ENCODE measurements around the gene MSRB1.

MSRB1 gene

DNA sequence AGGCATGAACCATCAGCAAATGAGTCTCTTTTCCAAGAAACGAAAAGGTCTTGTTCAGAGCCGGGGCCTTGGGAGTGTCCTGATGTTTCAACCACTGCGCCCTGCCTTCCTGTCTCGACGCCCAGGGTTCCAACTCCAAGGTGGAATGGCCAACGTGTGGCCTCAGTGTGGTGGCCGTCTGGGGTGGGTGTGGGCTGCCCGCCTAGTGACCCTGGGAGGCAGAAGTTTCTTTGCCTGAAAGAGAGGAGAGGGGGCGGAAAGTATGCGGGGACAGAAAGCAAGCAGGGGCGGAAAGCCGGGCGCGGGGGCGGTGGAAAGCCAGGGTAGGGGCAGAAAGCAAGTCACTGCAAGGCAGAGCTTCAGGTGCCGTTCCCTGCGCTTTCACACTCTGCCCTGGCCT, 4.1 kb downstream of the MSRB1 start:
- Histone ChIP-seq H3K4me2 (ENCODE audit: low read depth, low read length, poor library complexity, severe bottlenecking) (no peak overlapping the region), H3F3A (ENCODE audit: insufficient read depth) (no peaks in the 10 kb centered on the region), H3K9ac (ENCODE audit: low read length) (no peak overlapping the region)

DNA sequence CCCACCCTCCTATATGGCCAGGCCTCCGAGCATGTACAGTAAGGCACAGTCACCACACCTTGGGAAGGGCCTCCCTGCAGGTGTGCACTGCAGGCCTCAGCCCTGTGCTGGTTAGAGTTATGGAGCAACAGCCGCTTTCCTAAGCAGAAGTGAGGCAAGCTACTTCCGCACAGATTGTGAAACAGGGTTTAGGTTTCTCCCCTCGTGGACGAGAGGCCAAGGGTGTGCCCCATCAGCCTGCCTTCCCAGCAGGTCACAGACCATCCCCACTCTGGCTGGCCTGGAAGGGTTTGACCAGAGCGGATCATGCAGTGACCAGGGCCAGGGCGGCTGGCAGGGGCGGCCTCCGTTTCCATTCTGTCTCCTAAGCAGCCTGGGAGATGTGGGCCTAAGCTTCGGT, 4.7 kb downstream of the MSRB1 start:
- Histone ChIP-seq H4K20me1 (ENCODE audit: low read depth, low read length) (no peaks in the 10 kb centered on the region), H3K79me2 (ENCODE audit: insufficient read depth, low read length) (no peaks in the 10 kb centered on the region), H3K4me3 (ENCODE audit: insufficient read depth, low read length, poor library complexity, severe bottlenecking) (no peak overlapping the region), H3K36me3 (ENCODE audit: low read length) (no peaks in the 10 kb centered on the region), H3F3A (ENCODE audit: insufficient read depth) (no peaks in the 10 kb centered on the region), H2AFZ (ENCODE audit: low read depth, low read length, severe bottlenecking) (no peak overlapping the region), H3K9ac (ENCODE audit: low read length) (no peak overlapping the region), H3K4me2 (ENCODE audit: low read depth, low read length, poor library complexity, severe bottlenecking) (no peak overlapping the region), H3K9me2 (replicated peaks; ENCODE audit: insufficient read depth, low read length) (no peaks in the 10 kb centered on the region), H3K27ac (ENCODE audit: low read depth, low read length) (no peak overlapping the region), H3K9me3 (ENCODE audit: insufficient read depth, low read length) (no peaks in the 10 kb centered on the region), H3K27me3 (ENCODE audit: low read length) (no peaks in the 10 kb centered on the region)
- no peak for TF ChIP-seq EZH2phosphoT487 (conservative IDR thresholded peaks at IDR 0.05; ENCODE audit: low read length)
- TF ChIP-seq, protein P1, sequence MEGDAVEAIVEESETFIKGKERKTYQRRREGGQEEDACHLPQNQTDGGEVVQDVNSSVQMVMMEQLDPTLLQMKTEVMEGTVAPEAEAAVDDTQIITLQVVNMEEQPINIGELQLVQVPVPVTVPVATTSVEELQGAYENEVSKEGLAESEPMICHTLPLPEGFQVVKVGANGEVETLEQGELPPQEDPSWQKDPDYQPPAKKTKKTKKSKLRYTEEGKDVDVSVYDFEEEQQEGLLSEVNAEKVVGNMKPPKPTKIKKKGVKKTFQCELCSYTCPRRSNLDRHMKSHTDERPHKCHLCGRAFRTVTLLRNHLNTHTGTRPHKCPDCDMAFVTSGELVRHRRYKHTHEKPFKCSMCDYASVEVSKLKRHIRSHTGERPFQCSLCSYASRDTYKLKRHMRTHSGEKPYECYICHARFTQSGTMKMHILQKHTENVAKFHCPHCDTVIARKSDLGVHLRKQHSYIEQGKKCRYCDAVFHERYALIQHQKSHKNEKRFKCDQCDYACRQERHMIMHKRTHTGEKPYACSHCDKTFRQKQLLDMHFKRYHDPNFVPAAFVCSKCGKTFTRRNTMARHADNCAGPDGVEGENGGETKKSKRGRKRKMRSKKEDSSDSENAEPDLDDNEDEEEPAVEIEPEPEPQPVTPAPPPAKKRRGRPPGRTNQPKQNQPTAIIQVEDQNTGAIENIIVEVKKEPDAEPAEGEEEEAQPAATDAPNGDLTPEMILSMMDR (IDR thresholded peaks at IDR 0.05; ENCODE audit: insufficient read depth, low read length, poor library complexity, severe bottlenecking): no peak

More for the DNA sequence above, 4.1 kb downstream of the MSRB1 start:
- H3K36me3 ChIP-seq (ENCODE audit: low read length): no peaks in the 10 kb centered on the region
- no peaks in the 10 kb centered on the region for H3K27me3 ChIP-seq (ENCODE audit: low read length)
- TF ChIP-seq, protein P1 (IDR thresholded peaks at IDR 0.05; ENCODE audit: insufficient read depth, low read length, poor library complexity, severe bottlenecking): no peak
- TF ChIP-seq EZH2phosphoT487 (conservative IDR thresholded peaks at IDR 0.05; ENCODE audit: low read length): no peak
- H2AFZ ChIP-seq (ENCODE audit: low read depth, low read length, severe bottlenecking): no peak overlapping the region
- no peak overlapping the region for H3K27ac ChIP-seq (ENCODE audit: low read depth, low read length)
- H3K9me3 ChIP-seq (ENCODE audit: insufficient read depth, low read length): no peaks in the 10 kb centered on the region
- no peaks in the 10 kb centered on the region for H4K20me1 ChIP-seq (ENCODE audit: low read depth, low read length)
- no peaks in the 10 kb centered on the region for H3K9me2 ChIP-seq (replicated peaks; ENCODE audit: insufficient read depth, low read length)
- no peak overlapping the region for H3K4me3 ChIP-seq (ENCODE audit: insufficient read depth, low read length, poor library complexity, severe bottlenecking)
- H3K79me2 ChIP-seq (ENCODE audit: insufficient read depth, low read length): no peaks in the 10 kb centered on the region

DNA sequence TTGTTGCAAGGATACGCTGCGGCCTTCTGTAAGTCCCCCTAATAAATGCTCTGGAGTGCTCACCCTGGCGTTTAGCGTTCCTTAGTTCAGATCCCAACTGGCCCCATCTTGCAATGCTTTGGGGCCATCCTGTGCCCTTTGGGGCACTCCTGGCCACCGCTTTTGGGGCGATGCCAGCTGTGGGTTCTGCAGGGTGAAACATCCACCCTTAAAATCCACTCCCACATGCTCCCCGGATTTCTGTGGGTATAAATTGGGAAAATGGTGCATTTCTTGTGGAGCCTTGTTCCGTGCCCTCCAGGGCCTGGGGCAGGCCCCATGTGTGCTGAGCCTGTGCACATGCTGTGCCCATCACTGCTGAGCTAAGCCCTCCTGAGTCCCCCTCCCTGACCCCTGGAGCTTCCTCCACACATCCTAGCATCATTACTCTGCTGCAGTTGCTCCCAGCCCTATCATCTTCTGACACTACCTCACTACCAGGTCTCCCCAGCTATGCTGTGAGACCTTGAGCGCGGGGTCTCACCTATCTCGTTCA, 6.0 kb downstream of the MSRB1 start:
- Histone ChIP-seq H4K20me1 (ENCODE audit: low read depth, low read length) (no peaks in the 10 kb centered on the region), H3K79me2 (ENCODE audit: insufficient read depth, low read length) (no peaks in the 10 kb centered on the region), H3K27ac (ENCODE audit: low read depth, low read length) (no peak overlapping the region), H3F3A (ENCODE audit: insufficient read depth) (no peaks in the 10 kb centered on the region), H2AFZ (ENCODE audit: low read depth, low read length, severe bottlenecking) (no peak overlapping the region), H3K4me3 (ENCODE audit: insufficient read depth, low read length, poor library complexity, severe bottlenecking) (no peak overlapping the region), H3K9ac (ENCODE audit: low read length) (no peak overlapping the region), H3K4me2 (ENCODE audit: low read depth, low read length, poor library complexity, severe bottlenecking) (no peak overlapping the region), H3K9me3 (ENCODE audit: insufficient read depth, low read length) (no peaks in the 10 kb centered on the region), H3K9me2 (replicated peaks; ENCODE audit: insufficient read depth, low read length) (no peaks in the 10 kb centered on the region), H3K36me3 (ENCODE audit: low read length) (no peaks in the 10 kb centered on the region), H3K27me3 (ENCODE audit: low read length) (no peaks in the 10 kb centered on the region)
- TF ChIP-seq EZH2phosphoT487 (conservative IDR thresholded peaks at IDR 0.05; ENCODE audit: low read length): no peak
- TF ChIP-seq, protein P1 (IDR thresholded peaks at IDR 0.05; ENCODE audit: insufficient read depth, low read length, poor library complexity, severe bottlenecking): no peak
